K562 (cell line): ENCODE measurements around the gene RCE1. TPM values are rescaled to one million over a fixed set of nuclear protein-coding genes. Genes with fewer than 3 reads are reported as not detected.

Experiments used
- ATAC-seq: fragments of 200-7000 bp; cut with Tn5 transposase; 3 replicates; pipeline ENCODE4 v1.9.1; 2020; ENCODE audit warnings: moderate library complexity
- BruUV-seq: library from RNA; stranded (reverse); fragments of 400-500 nt; replicated peaks from 2 replicates; lab custom pipeline; 2021; lab: Mats Ljungman, UMichigan
- CTCF ChIA-PET: fragments of 300-600 bp; formaldehyde crosslinking; extraction: SDS; loops from one replicate; lab custom pipeline; 2021; ENCODE audit warnings: low intra/inter-chr PET ratio; lab: Yijun Ruan, JAX
- POLR2A ChIA-PET: fragments of 300-600, 350-650 bp; sonication (Branson Sonifier 250); formaldehyde crosslinking; extraction: SDS; loops from one replicate; lab custom pipeline; 2021; ENCODE audit warnings: antibody characterized with exemption, inconsistent platforms; lab: Yijun Ruan, JAX
- DNase-seq, 4 experiments: peaks; one replicate each; pipeline versions ENCODE4 v3.0.0 to v3.0.0-alpha.2; 2011 to 2018; ENCODE audit warnings: low spot score in 3 of 4, mixed read lengths in 3 of 4; ENCODE audit errors: extremely low read depth in 1 of 4
- FAIRE-seq: peaks from 2 replicates; lab custom pipeline; 2011; peaks lifted over from hg19 to GRCh38; lab: Jason Lieb, UNC
- H2AFZ ChIP-seq: 2 replicates; pipeline ENCODE4 v1.6.0; 2011; ENCODE audit warnings: low read depth, low read length, control low read depth, inconsistent platforms
- H3K27ac ChIP-seq: fragments of 200-600 bp; 3 replicates; pipeline ENCODE4 v1.8.0; 2011; ENCODE audit warnings: low read depth, mild to moderate bottlenecking, control low read depth, inconsistent platforms, low read length, moderate library complexity, mixed read lengths; ENCODE audit errors: extremely low read depth
- H3K27me3 ChIP-seq, 2 experiments: fragments of 300-600 bp in 1 of 2; 2 replicates in 1 of 2; 3 replicates in 1 of 2; pipeline versions ENCODE4 v1.6.0 to v1.8.0; 2011; ENCODE audit warnings: inconsistent platforms in 2 of 2, low read length in 2 of 2, mild to moderate bottlenecking in 1 of 2, mixed read lengths in 1 of 2, moderate library complexity in 1 of 2; ENCODE audit not compliant: control insufficient read depth in 2 of 2, insufficient read depth in 2 of 2
- H3K36me3 ChIP-seq: fragments of 300-600 bp; 3 replicates; pipeline ENCODE4 v1.8.0; 2011; ENCODE audit warnings: mild to moderate bottlenecking, low read length, inconsistent platforms; ENCODE audit not compliant: control insufficient read depth, insufficient read depth
- H3K4me1 ChIP-seq, 2 experiments: fragments of 200-600 bp in 1 of 2; replicated peaks in 1 of 2; 2 replicates in 1 of 2; 3 replicates in 1 of 2; pipeline versions ENCODE4 v1.5.1 to v1.8.0; 2011; ENCODE audit warnings: inconsistent platforms in 2 of 2, low read length in 2 of 2, mild to moderate bottlenecking in 1 of 2, mixed read lengths in 1 of 2, moderate library complexity in 1 of 2; ENCODE audit not compliant: control insufficient read depth in 2 of 2, insufficient read depth in 2 of 2
- H3K4me2 ChIP-seq: 2 replicates; pipeline ENCODE4 v1.6.1; 2011; ENCODE audit warnings: low read length, control low read depth, inconsistent platforms, mixed read lengths; ENCODE audit not compliant: insufficient read depth
- H3K4me3 ChIP-seq: fragments of 200-600 bp; sonication (generic), shearing (Covaris generic); 2 replicates; pipeline ENCODE4 v1.5.1; 2016; ENCODE audit warnings: control low read depth, inconsistent platforms
- H3K79me2 ChIP-seq: fragments of 200-600 bp; 3 replicates; pipeline ENCODE4 v1.8.0; 2011; ENCODE audit warnings: low read length, inconsistent platforms; ENCODE audit not compliant: control insufficient read depth, insufficient read depth
- H3K9ac ChIP-seq, 2 experiments: 2 replicates each; pipeline versions ENCODE4 v1.6.0 to v1.6.1; 2011; ENCODE audit warnings: low read depth in 2 of 2, low read length in 2 of 2, control low read depth in 1 of 2, inconsistent platforms in 1 of 2, mild to moderate bottlenecking in 1 of 2, mixed read lengths in 1 of 2; ENCODE audit not compliant: insufficient read depth in 1 of 2
- H3K9me1 ChIP-seq: one replicate; pipeline ENCODE4 v1.6.0; 2011; ENCODE audit warnings: inconsistent platforms, mild to moderate bottlenecking, low read length, moderate library complexity; ENCODE audit not compliant: control insufficient read depth, insufficient read depth
- H3K9me3 ChIP-seq: replicated peaks from 2 replicates; pipeline ENCODE4 v1.5.1; 2011; ENCODE audit warnings: low read depth, low read length, inconsistent platforms; ENCODE audit not compliant: control insufficient read depth, insufficient read depth
- H4K20me1 ChIP-seq: replicated peaks from 2 replicates; pipeline ENCODE4 v1.6.1; 2011; ENCODE audit warnings: low read length, inconsistent platforms, mixed read lengths; ENCODE audit not compliant: control insufficient read depth, insufficient read depth
- AFF1 ChIP-seq, 2 experiments: fragments of 450-650 bp; IDR thresholded peaks; 2 replicates each; pipeline ENCODE4 v1.6.1; 2018; ENCODE audit warnings: mild to moderate bottlenecking in 2 of 2, low read depth in 1 of 2; ENCODE audit not compliant: partially characterized antibody in 2 of 2
- ATF4 ChIP-seq: fragments of 450-650 bp; formaldehyde crosslinking; IDR thresholded peaks from 2 replicates; pipeline ENCODE4 v1.4.0; 2022; ENCODE audit warnings: mild to moderate bottlenecking, moderate library complexity
- CBFB ChIP-seq: sonication (generic); formaldehyde crosslinking; IDR thresholded peaks from 2 replicates; pipeline ENCODE4 v1.4.0; 2020; ENCODE audit warnings: mild to moderate bottlenecking, missing genetic modification reagents
- ETV1 ChIP-seq: fragments of 450-650 bp; conservative IDR thresholded peaks from 2 replicates; pipeline ENCODE4 v1.6.1; 2016; ENCODE audit warnings: missing genetic modification characterization, control low read depth, low read depth, missing compliant biosample characterization
- FIP1L1 ChIP-seq: fragments of 200-400 bp; formaldehyde crosslinking; IDR thresholded peaks from 2 replicates; pipeline ENCODE4 v1.6.1; 2018; ENCODE audit warnings: mild to moderate bottlenecking, low read depth, low read length; ENCODE audit not compliant: poor library complexity, severe bottlenecking
- L3MBTL2 ChIP-seq: fragments of 450-650 bp; IDR thresholded peaks from 2 replicates; pipeline ENCODE4 v1.6.1; 2016; ENCODE audit warnings: mild to moderate bottlenecking, moderate library complexity
- MAFG ChIP-seq: fragments of 450-650 bp; conservative IDR thresholded peaks from 2 replicates; pipeline ENCODE4 v1.6.1; 2016; ENCODE audit warnings: missing genetic modification characterization, missing compliant biosample characterization
- PHB2 ChIP-seq: fragments of 450-650 bp; IDR thresholded peaks from 2 replicates; pipeline ENCODE4 v1.6.1; 2017; ENCODE audit warnings: low read depth
- POLR2G ChIP-seq: fragments of 200-400 bp; formaldehyde crosslinking; IDR thresholded peaks from 2 replicates; pipeline ENCODE4 v1.6.1; 2017; ENCODE audit warnings: low read depth, mild to moderate bottlenecking, antibody characterized with exemption, low read length, moderate library complexity
- RBM17 ChIP-seq: fragments of 200-400 bp; formaldehyde crosslinking; IDR thresholded peaks from 2 replicates; pipeline ENCODE4 v1.6.1; 2017; ENCODE audit warnings: low read depth, mild to moderate bottlenecking, low read length, borderline replicate concordance
- SMAD3 ChIP-seq: fragments of 450-650 bp; formaldehyde crosslinking; conservative IDR thresholded peaks from 2 replicates; pipeline ENCODE4 v1.4.0; 2020; ENCODE audit warnings: mild to moderate bottlenecking
- SP2 ChIP-seq: IDR thresholded peaks from 2 replicates; pipeline ENCODE4 v1.6.1; 2011; ENCODE audit warnings: mild to moderate bottlenecking, low read depth, low read length, moderate library complexity; ENCODE audit not compliant: poor library complexity, severe bottlenecking; ENCODE audit errors: extremely low read depth
- TEAD2 ChIP-seq: fragments of 450-650 bp; IDR thresholded peaks from 2 replicates; pipeline ENCODE4 v1.6.1; 2016; ENCODE audit warnings: missing genetic modification characterization, control low read depth, missing compliant biosample characterization
- TRIM28 ChIP-seq: fragments of 450-650 bp; IDR thresholded peaks from 2 replicates; pipeline ENCODE4 v1.6.1; 2017
- XRCC4 ChIP-seq: IDR thresholded peaks from one replicate; pipeline ENCODE4 v1.6.1; 2011; ENCODE audit not compliant: insufficient read depth, insufficient read length; ENCODE audit errors: extremely low read depth
- ZKSCAN3 ChIP-seq: fragments of 250-450 bp; sonication (Bioruptor Pico); IDR thresholded peaks from 2 replicates; pipeline ENCODE4 v1.4.0; 2020
- ZNF224 ChIP-seq: sonication (generic); formaldehyde crosslinking; IDR thresholded peaks from 2 replicates; pipeline ENCODE4 v1.8.0; 2022; ENCODE audit warnings: mild to moderate bottlenecking, missing genetic modification reagents
- ZNF316 ChIP-seq: fragments of 450-650 bp; IDR thresholded peaks from 2 replicates; pipeline ENCODE4 v1.6.1; 2016
- WGBS: fragments of 100-300 bp; shearing (Covaris generic); methylation state at CpG from one replicate; pipeline ENCODE4 v1.1.6; 2016; ENCODE audit warnings: low coverage, mixed read lengths; ENCODE audit not compliant: insufficient coverage; ENCODE audit errors: missing lambda C conversion rate; 5-methylcytosine and 5-hydroxymethylcytosine counted together
- in situ Hi-C: fragments of 300-500 bp; cut with MboI; formaldehyde crosslinking; loops from 4 replicates; pipeline ENCODE4 v1.15.0; 2018; ENCODE audit warnings: inconsistent platforms, mixed read lengths
- intact Hi-C: fragments of 100-400 bp; cut with micrococcal nuclease; formaldehyde crosslinking; loops from 2 replicates; pipeline ENCODE4 v1.14.2; 2022
- polyA plus RNA-seq, 8 experiments: library from polyadenylated mRNA; depleted of rRNA in 4 of 8; stranded (reverse) in 5 of 8; unstranded in 3 of 8; fragments of >200 nt; fragmentation: Nextera tagmentation in 2 of 8; fragmentation: Illumina TruSeq in 1 of 8; extraction: Ambion mirVana in 2 of 8; extraction: Trizol in 1 of 8; gene quantifications; 2 replicates each; pipeline versions ENCODE4 v1.2.1 to v1.2.3, GENCODE V29; 2011 to 2014; ENCODE audit warnings: inconsistent platforms in 1 of 8, missing spikeins in 1 of 8
- total RNA-seq, 7 experiments: library from RNA; depleted of rRNA in 6 of 7; stranded (reverse); fragments of >200 nt in 6 of 7; fragmentation: Illumina TruSeq in 2 of 7; extraction: Trizol in 2 of 7; gene quantifications; 2 replicates each; pipeline versions ENCODE4 v1.2.1 to v1.2.3, GENCODE V29; 2011 to 2021; ENCODE audit warnings: low replicate concordance in 1 of 7

RCE1 gene
- total and polyA plus RNA-seq, 9 of the 15 experiments (the other 6 are each of a cell fraction or from before 2014, with no cell fraction given): 0.75 to 41.5 (median 15.1) TPM

GRCh38 chr11:66835768-66836405 lies 7.4 kb upstream of the RCE1 start:
- Histone ChIP-seq H3K36me3 (peaks cover 10% of the 10 kb centered on the region; the same call in 1 of the 3 replicates), H3K27me3 (no peaks in the 10 kb centered on the region), H3K4me2 (peak overlapping the region; percentile 20), H3K9me3 (no peaks in the 10 kb centered on the region), H3K9me1 (no peaks in the 10 kb centered on the region), H3K79me2 (peaks cover 3% of the 10 kb centered on the region; the same call in 2 of the 3 replicates), H3K4me3 (no peak overlapping the region), H4K20me1 (no peaks in the 10 kb centered on the region), H3K27ac (peak overlapping the region; percentile 36; the same call in 2 of the 3 replicates), H3K4me1 (peaks cover 29 to 41% of the 10 kb centered on the region in 2 experiments), H2AFZ (no peak overlapping the region), H3K9ac (no peak overlapping the region)
- intact Hi-C loops (loop anchor here (2.0 kb wide), 2 partner anchors 47 to 257 kb away; no protein-coding TSS in a partner anchor), in situ Hi-C loops (loop anchor here (5.0 kb wide), 1 partner anchor 269 kb away; the partner anchor contains the start of gene CTSF)
- CTCF ChIA-PET: interaction anchor here (3.7 kb wide), 1 partner anchor 142 kb away, joined by 73 read pairs; no protein-coding TSS in a partner anchor
- POLR2A ChIA-PET: interaction anchor here (0.6 to 1.0 kb wide), 2 partner anchors 130 to 367 kb away, joined by 3 read pairs; no protein-coding TSS in a partner anchor
- FAIRE-seq (peak; percentile 42), DNase-seq (no peak), ATAC-seq (peak; percentile 58)
- 50% methylated on average over 12 of the region's 12 CpGs for WGBS
- no TSS peak for BruUV-seq
- TF ChIP-seq L3MBTL2 (peak; percentile 65; the same call in 1 of the 2 replicates), CBFB (no peak), SMAD3 (CRISPR knock-in tag) (0 out of 2 replicates have a peak, but pooled peaks have one; percentile 12), PHB2 (no peak), RBM17 (no peak), MAFG (tag) (peak; percentile 99), TEAD2 (tag) (no peak), FIP1L1 (no peak), XRCC4 (no peak), ZNF316 (peak; percentile 99), AFF1 (IDR thresholded peaks at IDR 0.05; ENCODE audit: low read depth in 1 of 2, partially characterized antibody in 2 of 2) (no peak), ZNF224 (no peak), ETV1 (tag) (no peak), ZKSCAN3 (no peak), ATF4 (CRISPR knock-in tag) (no peak), SP2 (no peak), POLR2G (no peak), TRIM28 (no peak)
